CD4-positive, CD25-positive, alpha-beta regulatory T cell (primary cell): Measurements from ENCODE around the gene ADGRD2. TPM values are rescaled to one million over a fixed set of nuclear protein-coding genes. Genes with fewer than 3 reads are reported as not detected.
A peak's percentile ranks its signal among the peaks of the same experiment; 100 is the strongest.

ENCODE experiments used
- ATAC-seq, 2 donors: fragments of 150-1000 bp; cut with Tn5 transposase; one replicate each; pipeline ENCODE4 v1.10.0; 2021; ENCODE audit warnings: low read depth in 2 of 2, moderate number of reproducible peaks in 2 of 2, moderate library complexity in 1 of 2
- DNase-seq, 3 donors: peaks; one replicate each; pipeline versions ENCODE4 v3.0.0 to v3.0.0-alpha.2; 2012 to 2022; ENCODE audit warnings: mixed read lengths in 1 of 3
- H3K27ac ChIP-seq: one replicate; pipeline ENCODE4 v1.7.0; 2013; ENCODE audit warnings: mild to moderate bottlenecking, low read length; ENCODE audit not compliant: insufficient read depth, poor library complexity, severe bottlenecking
- H3K27me3 ChIP-seq: one replicate; pipeline ENCODE4 v1.7.0; 2013; ENCODE audit warnings: low read length; ENCODE audit not compliant: control insufficient read depth, insufficient read depth
- H3K36me3 ChIP-seq: one replicate; pipeline ENCODE4 v1.7.0; 2013; ENCODE audit warnings: mild to moderate bottlenecking, low read length, moderate library complexity; ENCODE audit not compliant: control insufficient read depth, insufficient read depth
- H3K4me1 ChIP-seq: 2 replicates; pipeline ENCODE4 v1.7.0; 2013; ENCODE audit warnings: mild to moderate bottlenecking, low read length; ENCODE audit not compliant: insufficient read depth, control insufficient read depth, poor library complexity, severe bottlenecking
- H3K4me3 ChIP-seq: one replicate; pipeline ENCODE4 v1.7.0; 2013; ENCODE audit warnings: low read depth, mild to moderate bottlenecking, low read length, moderate library complexity
- H3K9me3 ChIP-seq, 2 experiments: 1 replicate in 1 of 2; 2 replicates in 1 of 2; pipeline ENCODE4 v1.7.0; 2013; ENCODE audit warnings: low read length in 2 of 2, mild to moderate bottlenecking in 1 of 2, moderate library complexity in 1 of 2; ENCODE audit not compliant: control insufficient read depth in 2 of 2
- H3K27ac Mint-ChIP-seq, 3 donors: one replicate each; pipeline ENCODE4 v1.8.0; 2020 to 2022; ENCODE audit warnings: mild to moderate bottlenecking in 3 of 3, mixed read lengths in 3 of 3, moderate library complexity in 2 of 3
- H3K27me3 Mint-ChIP-seq: one replicate; pipeline ENCODE4 v1.8.0; 2022; ENCODE audit warnings: mild to moderate bottlenecking, mixed read lengths
- H3K36me3 Mint-ChIP-seq: one replicate; pipeline ENCODE4 v1.8.0; 2020; ENCODE audit warnings: mixed read lengths
- H3K4me1 Mint-ChIP-seq, 4 donors: one replicate each; pipeline ENCODE4 v1.8.0; 2020 to 2022; ENCODE audit warnings: mixed read lengths in 4 of 4, mild to moderate bottlenecking in 1 of 4
- H3K4me3 Mint-ChIP-seq, 4 donors: one replicate each; pipeline ENCODE4 v1.8.0; 2020 to 2022; ENCODE audit warnings: mild to moderate bottlenecking in 4 of 4, mixed read lengths in 4 of 4, moderate library complexity in 3 of 4
- H3K9me3 Mint-ChIP-seq, 7 donors: one replicate each; pipeline ENCODE4 v1.8.0; 2020 to 2022; ENCODE audit warnings: mixed read lengths in 7 of 7, mild to moderate bottlenecking in 3 of 7, moderate library complexity in 2 of 7
- polyA plus RNA-seq, 4 donors: library from polyadenylated mRNA; unstranded; fragments of 300-500 nt; fragmentation: Illumina TruSeq; gene quantifications; one replicate each; pipeline ENCODE4 v1.2.3, GENCODE V29; 2021
- total RNA-seq: library from RNA; stranded (reverse); gene quantifications from one replicate; pipeline ENCODE4 v1.2.3, GENCODE V29; 2022

The ADGRD2 gene
- total and polyA plus RNA-seq, 5 donors from 2014 or later: not detected

DNA sequence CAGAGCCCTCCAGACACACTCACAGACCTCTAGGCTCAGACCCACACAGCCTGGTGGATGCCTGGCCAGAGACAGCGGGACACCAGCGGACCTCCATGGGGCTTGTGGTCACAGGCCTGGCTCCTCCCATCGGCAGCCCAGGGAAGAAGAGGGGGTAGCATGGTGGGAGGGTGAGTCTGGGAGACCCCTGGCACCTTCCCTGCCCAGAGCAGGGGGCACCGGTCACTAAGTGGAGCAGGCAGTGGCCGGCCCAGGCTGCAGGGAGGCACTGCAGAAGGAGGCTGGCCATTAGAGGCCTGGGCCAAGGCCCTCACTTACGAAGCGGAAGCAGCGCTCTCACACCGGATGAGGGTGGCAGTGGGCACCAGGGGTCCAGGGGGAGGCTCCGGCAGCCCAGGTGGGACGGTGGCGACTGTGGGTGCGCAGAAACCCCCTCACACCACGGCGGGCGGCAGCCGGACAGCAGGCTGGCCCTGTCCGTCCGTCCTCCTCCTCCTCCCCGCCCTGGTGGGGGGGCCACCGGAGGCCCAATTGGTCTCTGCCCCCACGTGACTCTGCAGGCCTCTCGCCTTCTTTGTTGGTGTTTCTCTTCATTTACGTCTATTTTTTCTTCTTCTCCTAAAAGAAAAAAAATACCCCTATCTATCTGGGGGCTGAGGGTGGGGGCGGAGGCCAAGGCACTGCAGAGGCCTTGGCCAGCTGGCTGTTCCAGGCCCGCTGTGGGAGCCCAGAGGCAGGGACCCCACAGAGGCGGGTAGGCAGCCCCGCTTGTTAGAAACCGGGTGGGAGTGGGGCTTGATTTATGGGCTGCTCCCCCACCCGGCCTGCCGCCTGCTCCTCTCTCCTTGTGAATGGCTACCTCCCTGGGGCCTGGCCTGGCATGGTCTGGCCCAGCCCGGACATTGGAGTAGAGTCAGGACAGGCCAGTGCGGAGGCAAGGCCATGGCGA is 57.0 kb downstream of the ADGRD2 start, which contains the start of gene NR5A1:
Gene NR5A1 (minus strand): TSS at position 469 of the 949 bp plus-strand sequence. CDS start 4,004 bp downstream, outside the sequence.
- Mint-ChIP-seq H3K9me3 (peaks cover 0 to 3% (median 0%) of the 10 kb centered on the region in 7 donors), H3K36me3 (no peaks in the 10 kb centered on the region), H3K4me1 (peaks cover 0 to 9% (median 0%) of the 10 kb centered on the region in 4 donors), H3K27me3 (peaks cover 36% of the 10 kb centered on the region), H3K4me3 (no peak within 1 kb of the TSS), H3K27ac (no peak within 1 kb of the TSS)
- ATAC-seq (no peak), DNase-seq (no peak)
- Histone ChIP-seq H3K4me3 (no peak within 1 kb of the TSS), H3K27me3 (no peaks in the 10 kb centered on the region), H3K4me1 (peaks cover 4% of the 10 kb centered on the region), H3K27ac (no peak within 1 kb of the TSS), H3K36me3 (no peaks in the 10 kb centered on the region), H3K9me3 (no peaks in the 10 kb centered on the region)

GRCh38 chr9:124507880-124508423 is 57.7 kb downstream of the ADGRD2 start:
- H3K27me3 ChIP-seq: no peaks in the 10 kb centered on the region
- H3K9me3 ChIP-seq: no peaks in the 10 kb centered on the region
- H3K4me1 ChIP-seq: peaks cover 4% of the 10 kb centered on the region
- no peak overlapping the region for H3K4me3 ChIP-seq
- Mint-ChIP-seq H3K27me3 (peaks cover 33% of the 10 kb centered on the region), H3K9me3 (peaks cover 0 to 3% (median 0%) of the 10 kb centered on the region in 7 donors), H3K4me3 (no peak overlapping the region), H3K4me1 (peaks cover 0 to 9% (median 0%) of the 10 kb centered on the region in 4 donors), H3K27ac (no peak overlapping the region), H3K36me3 (no peaks in the 10 kb centered on the region)
- no peak for ATAC-seq
- no peak overlapping the region for H3K27ac ChIP-seq
- DNase-seq: no peak
- no peaks in the 10 kb centered on the region for H3K36me3 ChIP-seq

- Histone ChIP-seq H3K9me3 (no peaks in the 10 kb centered on the region), H3K4me1 (no peaks in the 10 kb centered on the region), H3K27ac (no peak overlapping the region), H3K36me3 (no peaks in the 10 kb centered on the region), H3K27me3 (no peaks in the 10 kb centered on the region), H3K4me3 (no peak overlapping the region)
- H3K4me3 Mint-ChIP-seq: no peak overlapping the region
- H3K27me3 Mint-ChIP-seq: peaks cover 20% of the 10 kb centered on the region
- no peaks in the 10 kb centered on the region for H3K9me3 Mint-ChIP-seq
- no peak overlapping the region for H3K27ac Mint-ChIP-seq
- ATAC-seq: no peak
- no peaks in the 10 kb centered on the region for H3K4me1 Mint-ChIP-seq
- no peaks in the 10 kb centered on the region for H3K36me3 Mint-ChIP-seq
- DNase-seq: no peak
These were observed 60.6 kb downstream of the ADGRD2 start for GRCh38 chr9:124510650-124511425.

DNA sequence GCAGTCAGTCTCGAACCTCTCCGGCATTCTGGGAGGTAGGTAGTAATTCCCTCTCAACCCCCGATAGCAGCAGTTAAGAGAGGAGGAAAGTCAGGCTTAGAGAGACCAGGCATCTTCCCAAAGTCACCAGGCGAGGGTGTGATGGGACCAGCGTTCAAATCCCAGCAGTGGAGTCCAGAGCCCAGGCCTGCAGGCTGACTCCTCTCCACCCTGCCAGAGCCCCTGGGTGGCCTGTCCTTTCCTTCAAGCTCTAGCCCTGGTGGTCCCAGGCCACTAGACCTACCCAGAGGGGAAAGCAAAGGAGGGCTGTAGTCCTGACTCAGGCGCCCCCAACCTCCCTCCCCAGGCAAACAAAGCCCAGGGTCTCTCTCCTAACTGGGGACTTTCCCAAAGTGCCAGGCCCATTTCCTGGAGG is 61.2 kb downstream of the ADGRD2 start:
- H3K27me3 ChIP-seq: no peaks in the 10 kb centered on the region
- H3K36me3 ChIP-seq: no peaks in the 10 kb centered on the region
- no peak overlapping the region for H3K27ac ChIP-seq
- H3K9me3 Mint-ChIP-seq: peaks cover 0 to under 1% (median 0%) of the 10 kb centered on the region in 7 donors
- H3K4me3 Mint-ChIP-seq: no peak overlapping the region
- peak overlapping the region in 1 of 3 donors; percentile 80 for H3K27ac Mint-ChIP-seq
- no peaks in the 10 kb centered on the region for H3K4me1 ChIP-seq
- H3K27me3 Mint-ChIP-seq: peaks cover 19% of the 10 kb centered on the region
- H3K9me3 ChIP-seq: no peaks in the 10 kb centered on the region
- H3K4me1 Mint-ChIP-seq: no peaks in the 10 kb centered on the region
- no peak overlapping the region for H3K4me3 ChIP-seq
- H3K36me3 Mint-ChIP-seq: no peaks in the 10 kb centered on the region
- ATAC-seq: no peak
- DNase-seq: no peak

- no peaks in the 10 kb centered on the region for H3K9me3 ChIP-seq
- no peak overlapping the region for H3K4me3 ChIP-seq
- H3K9me3 Mint-ChIP-seq: peaks cover 0 to 3% (median 0%) of the 10 kb centered on the region in 7 donors
- no peaks in the 10 kb centered on the region for H3K36me3 ChIP-seq
- peak overlapping the region in 1 of 3 donors; percentile 80 for H3K27ac Mint-ChIP-seq
- H3K4me1 Mint-ChIP-seq: no peaks in the 10 kb centered on the region
- no peaks in the 10 kb centered on the region for H3K4me1 ChIP-seq
- peaks cover 14% of the 10 kb centered on the region for H3K27me3 Mint-ChIP-seq
- no peak for ATAC-seq
- no peak overlapping the region for H3K27ac ChIP-seq
- no peaks in the 10 kb centered on the region for H3K36me3 Mint-ChIP-seq
- no peak overlapping the region for H3K4me3 Mint-ChIP-seq
- peaks cover 2% of the 10 kb centered on the region for H3K27me3 ChIP-seq
- no peak for DNase-seq
These were observed 61.9 kb downstream of the ADGRD2 start for GRCh38 chr9:124511891-124512805.

DNA sequence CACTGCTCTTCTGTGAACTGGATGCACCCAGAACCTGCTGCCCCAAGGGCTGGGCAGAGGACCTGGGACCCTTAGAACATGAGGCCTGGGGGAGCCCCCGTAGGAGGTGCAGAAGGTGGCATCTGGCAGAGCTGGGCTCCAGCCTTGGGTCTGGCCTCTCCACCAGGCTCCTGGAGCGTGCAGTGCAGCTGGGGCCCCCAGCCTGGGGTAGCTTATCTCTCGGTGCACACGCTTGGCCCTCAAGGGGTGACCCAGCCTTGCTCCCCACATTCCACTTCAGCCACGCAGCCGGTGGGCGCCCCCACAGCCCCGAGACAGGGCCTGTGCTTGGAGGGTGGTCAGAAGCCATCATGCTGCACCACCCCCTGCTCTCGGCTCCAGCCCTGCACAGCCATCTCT is 62.6 kb downstream of the ADGRD2 start:
- Mint-ChIP-seq H3K27ac (no peak overlapping the region), H3K4me3 (no peak overlapping the region), H3K27me3 (peaks cover 14% of the 10 kb centered on the region), H3K4me1 (no peaks in the 10 kb centered on the region), H3K9me3 (peaks cover 0 to 3% (median 0%) of the 10 kb centered on the region in 7 donors), H3K36me3 (no peaks in the 10 kb centered on the region)
- H3K27ac ChIP-seq: no peak overlapping the region
- ATAC-seq: no peak
- no peaks in the 10 kb centered on the region for H3K9me3 ChIP-seq
- DNase-seq: no peak
- no peak overlapping the region for H3K4me3 ChIP-seq
- H3K36me3 ChIP-seq: no peaks in the 10 kb centered on the region
- no peaks in the 10 kb centered on the region for H3K4me1 ChIP-seq
- H3K27me3 ChIP-seq: peaks cover 2% of the 10 kb centered on the region
